ENCODE data around the gene ST6GALNAC3. TPM values are rescaled to one million over a fixed set of nuclear protein-coding genes. Genes with fewer than 3 reads are reported as not detected.
A peak's percentile ranks its signal among the peaks of the same experiment; 100 is the strongest.

ST6GALNAC3 gene
- total RNA-seq, 2 donors from 2014 or later = 0.28 TPM; not detected in 1

DNA sequence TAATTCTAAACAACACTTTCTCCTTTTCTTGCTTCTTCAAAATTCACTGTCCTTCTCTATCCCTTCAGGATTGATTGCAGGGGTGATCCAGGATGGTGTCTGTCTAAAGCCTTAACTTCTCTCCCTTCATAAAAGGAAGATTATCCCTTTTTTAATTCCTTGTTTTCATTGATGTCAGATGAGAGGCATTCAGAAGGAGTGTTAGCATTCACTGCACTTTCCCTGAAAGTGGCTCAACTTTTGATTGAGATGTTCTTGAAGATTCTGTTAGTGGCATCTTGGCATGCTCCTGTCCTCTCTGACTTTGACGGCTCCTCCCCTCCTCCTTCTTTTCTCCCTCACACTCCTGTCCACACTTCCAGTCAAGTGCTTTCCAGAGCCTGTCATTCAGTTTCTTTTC is 71.6 kb downstream of the ST6GALNAC3 start:
- no peak overlapping the region for H3K27ac Mint-ChIP-seq
- no peaks in the 10 kb centered on the region for H3K4me1 Mint-ChIP-seq (ENCODE audit: low read depth in 2 of 2)
- DNase-seq (ENCODE audit: low spot score) = no peak
- ATAC-seq = no peak
- H3K4me3 Mint-ChIP-seq = no peak overlapping the region
- no peaks in the 10 kb centered on the region for H3K9me3 Mint-ChIP-seq
- H3K36me3 Mint-ChIP-seq = no peaks in the 10 kb centered on the region
- H3K27me3 Mint-ChIP-seq = peaks cover 26 to 43% of the 10 kb centered on the region in 2 donors

DNA sequence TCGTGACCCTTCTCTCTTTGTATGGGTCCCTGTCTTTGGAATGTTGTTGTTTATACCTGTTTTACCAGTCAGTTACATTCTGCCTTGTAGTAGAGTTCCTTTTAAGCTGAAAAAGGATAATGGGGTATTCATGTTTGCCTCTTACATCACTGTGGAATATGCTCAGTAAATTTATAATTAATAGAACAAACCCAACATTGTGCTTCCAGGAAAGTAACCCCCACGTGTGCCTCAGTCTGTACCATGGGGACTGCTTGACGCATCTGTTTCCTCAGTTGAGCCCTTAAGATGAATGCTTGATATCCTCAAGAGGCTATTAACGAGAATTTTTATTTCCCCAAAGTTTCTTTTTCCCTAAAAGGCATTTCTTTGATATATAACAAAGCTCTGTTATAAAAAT is 73.4 kb downstream of the ST6GALNAC3 start:
- Mint-ChIP-seq H3K4me3 (no peak overlapping the region), H3K27ac (no peak overlapping the region), H3K36me3 (no peaks in the 10 kb centered on the region), H3K4me1 (ENCODE audit: low read depth in 2 of 2) (no peaks in the 10 kb centered on the region), H3K27me3 (peaks cover 23 to 43% of the 10 kb centered on the region in 2 donors), H3K9me3 (no peaks in the 10 kb centered on the region)
- DNase-seq (ENCODE audit: low spot score) (no peak), ATAC-seq (no peak)

DNA sequence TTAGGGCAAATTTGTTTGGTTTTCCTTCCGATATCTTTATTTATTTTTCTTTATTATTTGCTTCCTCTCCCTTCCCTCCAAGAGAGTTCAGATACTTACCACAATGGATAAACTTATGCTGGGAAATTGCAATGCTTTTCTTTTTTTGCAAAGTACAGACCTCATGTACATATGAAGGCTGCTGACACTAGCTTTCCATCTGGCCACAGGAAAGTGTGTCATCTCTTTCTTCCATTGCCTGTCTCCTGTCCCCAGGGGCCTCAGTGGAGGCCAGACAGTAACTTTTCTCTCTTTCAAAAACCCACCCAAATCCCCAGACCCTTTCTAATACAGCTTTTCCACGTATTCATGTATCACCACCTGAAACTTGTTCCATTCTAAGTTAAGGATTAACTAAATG is 73.9 kb downstream of the ST6GALNAC3 start:
- no peaks in the 10 kb centered on the region for H3K9me3 Mint-ChIP-seq
- no peak overlapping the region for H3K27ac Mint-ChIP-seq
- no peaks in the 10 kb centered on the region for H3K36me3 Mint-ChIP-seq
- H3K4me3 Mint-ChIP-seq = no peak overlapping the region
- H3K4me1 Mint-ChIP-seq (ENCODE audit: low read depth in 2 of 2) = no peaks in the 10 kb centered on the region
- DNase-seq (ENCODE audit: low spot score) = no peak
- ATAC-seq = no peak
- H3K27me3 Mint-ChIP-seq = peaks cover 23 to 43% of the 10 kb centered on the region in 2 donors

DNA sequence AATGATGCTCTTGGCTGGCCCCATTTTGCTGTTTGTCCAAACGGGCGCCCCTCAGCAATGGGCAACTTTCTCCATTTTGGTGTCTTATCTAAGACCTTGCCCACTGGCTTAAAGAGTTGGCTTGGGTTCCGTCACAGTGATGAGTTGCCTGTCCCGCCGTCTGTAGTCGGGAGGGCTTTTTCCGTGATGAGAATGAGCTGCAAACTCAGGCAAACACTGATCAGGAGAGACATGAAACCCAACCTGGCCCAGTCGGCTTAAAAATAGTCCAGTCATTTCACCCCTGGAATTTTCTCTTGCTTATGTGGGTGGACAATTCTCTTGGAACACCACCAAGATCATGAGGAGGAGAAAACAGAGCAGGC is 79.3 kb downstream of the ST6GALNAC3 start:
- Mint-ChIP-seq H3K4me3 (peak overlapping the region; percentile 88), H3K27ac (peak overlapping the region; percentile 83 to 94), H3K27me3 (peaks cover 7 to 15% of the 10 kb centered on the region in 2 donors), H3K36me3 (no peaks in the 10 kb centered on the region), H3K4me1 (ENCODE audit: low read depth in 2 of 2) (peaks cover 8 to 9% of the 10 kb centered on the region in 2 donors), H3K9me3 (no peaks in the 10 kb centered on the region)
- ATAC-seq (no peak), DNase-seq (ENCODE audit: low spot score) (no peak)

DNA sequence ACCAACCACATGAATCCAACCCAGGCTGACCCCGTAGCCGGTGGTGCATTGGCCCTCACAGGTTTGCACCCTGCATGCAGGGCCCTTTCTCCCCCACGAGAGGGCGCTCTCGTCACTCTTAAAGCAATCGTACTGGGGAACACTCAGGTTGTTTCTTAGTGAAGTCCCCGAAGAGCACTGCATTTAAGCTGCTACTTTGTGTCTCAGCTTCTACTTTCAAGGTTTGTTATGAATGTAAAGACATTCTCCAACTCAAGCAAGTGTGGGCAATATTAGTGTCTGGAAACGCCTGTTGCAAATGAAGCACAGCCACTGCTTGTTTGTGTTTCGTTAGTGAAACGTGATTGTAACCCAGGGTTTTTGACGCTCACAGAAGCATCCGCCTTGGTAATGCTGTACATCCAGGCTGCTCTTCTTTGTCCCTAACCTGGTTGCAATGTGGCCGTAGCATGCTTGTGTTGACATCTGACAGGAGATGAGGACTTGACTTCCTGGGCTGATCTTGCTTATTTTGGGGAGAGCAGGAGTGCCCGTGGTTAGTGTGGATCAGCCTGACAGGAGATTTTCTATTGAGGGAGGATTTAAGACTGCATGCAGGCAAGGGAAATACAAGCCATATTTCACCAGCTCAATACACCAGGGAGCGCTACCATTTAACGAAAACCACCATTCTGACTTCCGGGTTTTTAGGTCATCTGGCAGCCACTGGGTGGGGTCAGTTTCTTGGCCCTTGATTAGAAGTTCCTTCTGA is 79.8 kb downstream of the ST6GALNAC3 start:
- ATAC-seq (peak; percentile 87 to 88), DNase-seq (ENCODE audit: low spot score) (peak; percentile 86)
- Mint-ChIP-seq H3K4me1 (ENCODE audit: low read depth in 2 of 2) (peaks cover 8 to 9% of the 10 kb centered on the region in 2 donors), H3K27ac (peak overlapping the region; percentile 83 to 94), H3K9me3 (no peaks in the 10 kb centered on the region), H3K27me3 (peaks cover 7 to 12% of the 10 kb centered on the region in 2 donors), H3K36me3 (no peaks in the 10 kb centered on the region), H3K4me3 (peak overlapping the region; percentile 88)

DNA sequence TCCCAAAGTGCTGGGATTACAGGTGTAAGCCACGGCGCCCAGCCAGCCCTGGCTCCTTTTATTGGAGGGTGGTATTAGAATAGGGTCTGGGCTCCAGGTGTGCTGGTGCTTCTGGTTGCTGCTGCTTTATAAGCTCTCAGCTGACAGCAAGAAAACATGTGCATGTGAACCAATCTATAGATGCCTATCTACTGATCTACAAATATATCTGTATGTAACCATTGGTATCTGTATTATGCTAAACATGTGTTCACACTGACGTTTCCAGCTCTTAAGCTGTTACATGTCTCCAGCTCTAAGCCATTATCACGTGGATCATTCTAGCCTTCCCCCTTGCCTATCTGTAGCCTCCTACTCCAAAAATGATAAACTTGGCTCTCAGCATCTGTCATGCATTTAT is 82.4 kb downstream of the ST6GALNAC3 start:
- Mint-ChIP-seq H3K27ac (no peak overlapping the region), H3K4me1 (ENCODE audit: low read depth in 2 of 2) (peaks cover 8 to 9% of the 10 kb centered on the region in 2 donors), H3K36me3 (no peaks in the 10 kb centered on the region), H3K4me3 (no peak overlapping the region), H3K9me3 (no peaks in the 10 kb centered on the region), H3K27me3 (no peaks in the 10 kb centered on the region)
- no peak for ATAC-seq
- DNase-seq (ENCODE audit: low spot score) = no peak

DNA sequence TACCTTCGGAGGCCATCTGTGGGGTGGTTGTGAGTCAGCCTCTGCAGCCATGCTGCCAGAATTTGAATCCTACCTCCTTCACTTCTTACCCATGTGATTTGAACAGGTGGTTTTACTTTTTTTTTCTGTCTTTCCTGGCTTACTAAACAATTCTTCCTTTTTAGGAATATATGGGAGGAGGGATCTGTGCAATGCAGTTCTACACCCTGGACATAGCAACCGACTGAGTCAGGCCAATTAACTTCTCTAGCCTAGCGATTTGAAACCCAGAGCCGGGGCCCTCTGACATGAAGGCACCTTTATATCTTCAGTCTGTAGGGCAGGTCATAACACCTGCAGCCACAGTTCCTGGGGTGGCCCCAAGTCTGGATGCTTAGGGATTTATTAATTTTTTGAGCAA is 83.6 kb downstream of the ST6GALNAC3 start:
- H3K36me3 Mint-ChIP-seq = no peaks in the 10 kb centered on the region
- H3K9me3 Mint-ChIP-seq = no peaks in the 10 kb centered on the region

DNA sequence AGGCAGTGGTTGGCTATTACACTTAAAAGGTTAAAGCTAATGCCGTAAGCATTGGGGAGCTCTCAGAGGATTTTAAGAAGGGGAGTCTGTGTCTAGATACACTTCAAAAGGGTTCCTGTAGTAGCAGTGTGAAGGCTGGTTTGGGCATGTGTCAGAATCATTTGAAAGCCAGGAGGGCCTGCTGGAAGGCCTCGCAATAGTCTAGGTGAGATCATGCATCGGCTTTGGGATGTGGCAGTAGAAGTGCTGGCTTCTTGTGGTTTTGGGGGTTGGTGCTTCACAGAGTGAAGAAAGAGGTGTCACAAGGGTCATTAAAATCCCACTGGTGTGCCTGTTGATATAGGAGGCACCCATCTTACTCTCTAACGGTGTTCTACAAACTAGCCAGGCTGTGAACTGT is 85.7 kb downstream of the ST6GALNAC3 start:
- no peak overlapping the region for H3K27ac Mint-ChIP-seq

More for the DNA sequence above, 83.6 kb downstream of the ST6GALNAC3 start:
- Mint-ChIP-seq H3K4me3 (no peak overlapping the region), H3K27ac (no peak overlapping the region), H3K27me3 (no peaks in the 10 kb centered on the region), H3K4me1 (ENCODE audit: low read depth in 2 of 2) (peaks cover 8 to 9% of the 10 kb centered on the region in 2 donors)
- DNase-seq (ENCODE audit: low spot score) (no peak), ATAC-seq (no peak)

DNA sequence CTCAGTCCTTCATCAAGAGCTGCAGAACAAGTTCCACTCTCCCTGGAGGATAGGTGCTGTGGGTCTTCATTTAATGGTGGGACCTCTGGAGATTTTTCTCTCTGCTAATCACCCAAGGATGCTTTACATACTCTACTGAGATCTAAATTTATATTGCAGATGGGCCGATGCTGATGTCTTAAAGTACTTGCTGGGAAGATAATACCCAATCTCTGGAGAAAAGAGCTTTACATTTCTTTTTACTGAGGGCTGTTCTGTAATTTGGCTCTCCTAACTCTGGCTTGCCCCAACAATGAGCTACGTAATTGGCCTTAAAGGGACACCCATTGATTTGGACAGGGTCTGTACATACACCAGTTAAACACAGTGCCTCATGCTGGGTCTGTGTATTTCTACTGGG is 86.9 kb downstream of the ST6GALNAC3 start:
- no peak overlapping the region for H3K27ac Mint-ChIP-seq
- H3K4me1 Mint-ChIP-seq (ENCODE audit: low read depth in 2 of 2) = no peaks in the 10 kb centered on the region
- ATAC-seq = no peak
- H3K27me3 Mint-ChIP-seq = no peaks in the 10 kb centered on the region
- H3K36me3 Mint-ChIP-seq = no peaks in the 10 kb centered on the region
- no peaks in the 10 kb centered on the region for H3K9me3 Mint-ChIP-seq
- H3K4me3 Mint-ChIP-seq = no peak overlapping the region
- DNase-seq (ENCODE audit: low spot score) = no peak

More for the DNA sequence above, 85.7 kb downstream of the ST6GALNAC3 start:
- DNase-seq (ENCODE audit: low spot score) = no peak
- ATAC-seq = peak in 1 of 2 donors; percentile 16
- H3K27me3 Mint-ChIP-seq = no peaks in the 10 kb centered on the region
- H3K4me3 Mint-ChIP-seq = no peak overlapping the region
- H3K36me3 Mint-ChIP-seq = no peaks in the 10 kb centered on the region
- no peaks in the 10 kb centered on the region for H3K9me3 Mint-ChIP-seq
- no peaks in the 10 kb centered on the region for H3K4me1 Mint-ChIP-seq (ENCODE audit: low read depth in 2 of 2)

DNA sequence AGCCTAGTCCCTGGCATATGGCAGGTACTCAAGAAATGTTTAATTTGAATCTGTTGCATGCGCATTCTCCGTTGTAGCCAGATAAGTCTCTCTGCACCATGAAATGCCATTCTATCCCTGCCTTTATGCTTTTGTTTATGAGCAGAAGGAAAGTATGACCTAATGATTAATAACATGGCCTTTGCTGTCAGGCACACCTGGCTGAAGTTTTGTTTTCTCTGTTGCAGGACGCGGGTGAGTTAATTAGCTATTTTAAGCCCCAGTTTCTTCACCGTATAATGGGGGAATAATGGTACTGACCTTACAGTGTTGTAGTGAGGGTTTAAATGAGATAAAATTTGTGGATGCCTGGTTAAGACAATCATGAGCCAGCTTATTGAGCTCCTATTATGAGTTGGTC is 87.7 kb downstream of the ST6GALNAC3 start:
- no peak overlapping the region for H3K4me3 Mint-ChIP-seq
- DNase-seq (ENCODE audit: low spot score) (no peak), ATAC-seq (no peak)
- no peaks in the 10 kb centered on the region for H3K9me3 Mint-ChIP-seq
- H3K36me3 Mint-ChIP-seq = no peaks in the 10 kb centered on the region
- no peaks in the 10 kb centered on the region for H3K4me1 Mint-ChIP-seq (ENCODE audit: low read depth in 2 of 2)
- H3K27ac Mint-ChIP-seq = no peak overlapping the region
- H3K27me3 Mint-ChIP-seq = peaks cover 1 to 6% of the 10 kb centered on the region in 2 donors

DNA sequence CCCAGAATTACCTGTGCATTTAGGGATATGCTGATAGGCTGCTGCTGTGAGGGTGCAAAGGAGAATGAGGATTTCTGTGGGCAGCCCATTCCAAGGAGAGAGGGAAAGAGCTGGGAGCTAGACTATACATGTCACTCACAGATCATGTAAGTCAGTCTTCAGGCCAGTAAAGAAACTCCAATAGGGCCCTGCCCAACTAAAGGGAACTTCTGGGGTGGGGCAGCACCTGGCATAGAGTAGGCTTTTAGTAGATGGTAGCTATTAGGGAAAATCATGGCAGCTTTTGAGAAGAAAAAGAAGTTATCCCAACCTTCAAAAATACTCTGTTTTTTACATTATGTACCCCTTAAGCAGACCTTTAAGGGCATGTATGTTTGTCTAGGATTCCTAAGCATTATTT is 89.6 kb downstream of the ST6GALNAC3 start:
- Mint-ChIP-seq H3K27me3 (peaks cover 13 to 24% of the 10 kb centered on the region in 2 donors), H3K27ac (no peak overlapping the region), H3K4me1 (ENCODE audit: low read depth in 2 of 2) (no peaks in the 10 kb centered on the region), H3K9me3 (peaks cover 3% of the 10 kb centered on the region), H3K4me3 (no peak overlapping the region), H3K36me3 (peaks cover 11% of the 10 kb centered on the region)
- ATAC-seq = no peak
- no peak for DNase-seq (ENCODE audit: low spot score)

DNA sequence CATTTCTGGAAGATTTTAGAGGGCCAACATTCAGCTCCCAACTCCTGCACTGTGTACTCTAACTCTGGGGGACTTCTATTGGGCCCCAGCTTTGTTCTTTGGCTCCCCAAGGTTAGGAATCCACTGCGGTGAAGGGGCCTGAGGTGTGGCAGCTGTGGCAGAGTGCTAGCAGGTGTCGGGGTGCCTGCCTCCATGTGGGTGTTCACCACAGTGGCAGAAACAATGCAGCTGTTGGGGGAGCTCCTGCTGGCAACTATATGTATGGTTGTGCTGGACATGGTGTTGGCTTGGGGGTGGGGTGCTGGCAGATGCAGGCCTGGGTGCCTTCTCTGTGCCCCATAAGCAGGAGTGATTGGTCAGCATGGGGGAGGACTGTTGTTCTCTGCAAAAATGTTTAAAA is 95.5 kb downstream of the ST6GALNAC3 start:
- no peaks in the 10 kb centered on the region for H3K4me1 Mint-ChIP-seq (ENCODE audit: low read depth in 2 of 2)
- no peak for ATAC-seq
- peaks cover 20% of the 10 kb centered on the region for H3K36me3 Mint-ChIP-seq
- H3K4me3 Mint-ChIP-seq = no peak overlapping the region
- no peak for DNase-seq (ENCODE audit: low spot score)
- H3K27ac Mint-ChIP-seq = no peak overlapping the region
- peaks cover 3% of the 10 kb centered on the region for H3K9me3 Mint-ChIP-seq
- peaks cover 19 to 62% of the 10 kb centered on the region in 2 donors for H3K27me3 Mint-ChIP-seq

DNA sequence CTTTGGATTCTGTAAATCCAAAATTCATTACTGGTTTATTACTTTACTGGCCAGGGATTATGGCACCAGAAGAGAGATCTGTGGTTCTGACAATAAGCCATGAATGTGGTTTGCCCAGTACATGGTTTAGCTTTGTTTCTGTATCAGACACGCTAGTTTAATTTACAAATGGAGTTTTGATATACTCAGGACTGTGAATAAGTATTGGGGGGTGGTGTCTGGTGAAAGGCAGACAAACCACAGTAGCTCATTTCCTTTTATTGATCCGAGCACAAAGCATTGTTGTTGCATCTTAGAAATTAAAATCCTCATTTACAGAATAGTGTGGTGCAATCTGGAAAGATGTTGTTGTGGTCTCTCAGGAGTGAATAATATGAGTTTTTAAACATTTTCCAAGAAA is 96.0 kb downstream of the ST6GALNAC3 start:
- Mint-ChIP-seq H3K9me3 (peaks cover 3% of the 10 kb centered on the region), H3K4me1 (ENCODE audit: low read depth in 2 of 2) (no peaks in the 10 kb centered on the region), H3K4me3 (no peak overlapping the region), H3K27ac (no peak overlapping the region), H3K36me3 (peaks cover 20% of the 10 kb centered on the region), H3K27me3 (peaks cover 19 to 62% of the 10 kb centered on the region in 2 donors)
- ATAC-seq (no peak), DNase-seq (ENCODE audit: low spot score) (no peak)

DNA sequence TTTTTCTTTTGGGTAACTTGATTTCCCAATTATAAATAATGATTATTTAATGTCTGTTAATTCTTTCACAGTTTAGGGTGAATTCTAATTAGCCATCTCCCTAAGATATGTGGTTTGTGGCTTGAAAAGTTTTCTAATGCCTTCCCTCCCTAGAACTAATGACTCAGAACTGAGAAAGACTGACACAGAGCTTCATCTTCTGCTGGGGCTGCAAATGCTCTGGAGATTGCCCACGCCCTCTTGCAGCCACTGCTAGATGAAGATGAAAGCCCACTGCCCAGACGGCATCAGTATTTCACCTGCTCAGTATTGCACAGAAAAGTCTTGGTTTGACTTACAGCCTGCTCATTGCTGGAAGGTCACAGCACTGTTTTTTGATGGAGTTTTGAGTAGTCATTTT is 101.5 kb downstream of the ST6GALNAC3 start:
- DNase-seq (ENCODE audit: low spot score) (no peak), ATAC-seq (no peak)
- Mint-ChIP-seq H3K9me3 (no peaks in the 10 kb centered on the region), H3K27ac (no peak overlapping the region), H3K36me3 (peaks cover 9% of the 10 kb centered on the region), H3K4me1 (ENCODE audit: low read depth in 2 of 2) (no peaks in the 10 kb centered on the region), H3K4me3 (no peak overlapping the region), H3K27me3 (peaks cover 13 to 44% of the 10 kb centered on the region in 2 donors)

DNA sequence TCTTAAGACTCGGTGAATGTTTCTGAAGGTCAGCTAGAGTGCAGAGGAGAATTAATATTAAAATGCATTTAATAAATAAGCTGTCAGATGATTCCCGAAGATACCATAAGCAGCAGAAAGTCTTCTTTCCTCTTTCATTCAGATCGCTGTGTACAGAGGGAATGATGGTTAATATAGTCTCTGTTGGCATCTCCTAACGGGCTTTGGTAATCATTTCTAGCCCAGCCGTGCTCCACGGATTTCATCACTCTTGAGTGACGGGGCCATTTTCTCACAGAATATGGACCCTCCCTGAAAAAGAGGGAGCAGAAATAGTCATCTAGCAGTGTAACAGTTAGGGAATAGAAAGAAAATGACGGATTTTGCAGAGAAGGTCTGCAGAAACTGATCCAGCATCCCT is 103.1 kb downstream of the ST6GALNAC3 start:
- Mint-ChIP-seq H3K27me3 (peaks cover 6 to 31% of the 10 kb centered on the region in 2 donors), H3K4me3 (no peak overlapping the region), H3K27ac (no peak overlapping the region), H3K9me3 (no peaks in the 10 kb centered on the region), H3K36me3 (peaks cover 4% of the 10 kb centered on the region), H3K4me1 (ENCODE audit: low read depth in 2 of 2) (no peaks in the 10 kb centered on the region)
- ATAC-seq = no peak
- DNase-seq (ENCODE audit: low spot score) = no peak
